Erythroblast (primary cell): ENCODE data around the gene SYT9.

Experiments
- GATA1 ChIP-seq: IDR thresholded peaks from 2 replicates; pipeline ENCODE4 v1.6.1; 2011; ENCODE audit warnings: low read depth, mild to moderate bottlenecking, control low read depth, low read length, moderate library complexity
- POLR2A ChIP-seq: IDR thresholded peaks from 2 replicates; pipeline ENCODE4 v1.6.1; 2011; ENCODE audit warnings: mild to moderate bottlenecking, low read length

GRCh38 chr11:7381937-7382336, 130.2 kb downstream of the SYT9 start:
- TF ChIP-seq POLR2A (no peak), GATA1 (no peak)
